Measurements from ENCODE around the gene PSENEN.

PSENEN gene

DNA sequence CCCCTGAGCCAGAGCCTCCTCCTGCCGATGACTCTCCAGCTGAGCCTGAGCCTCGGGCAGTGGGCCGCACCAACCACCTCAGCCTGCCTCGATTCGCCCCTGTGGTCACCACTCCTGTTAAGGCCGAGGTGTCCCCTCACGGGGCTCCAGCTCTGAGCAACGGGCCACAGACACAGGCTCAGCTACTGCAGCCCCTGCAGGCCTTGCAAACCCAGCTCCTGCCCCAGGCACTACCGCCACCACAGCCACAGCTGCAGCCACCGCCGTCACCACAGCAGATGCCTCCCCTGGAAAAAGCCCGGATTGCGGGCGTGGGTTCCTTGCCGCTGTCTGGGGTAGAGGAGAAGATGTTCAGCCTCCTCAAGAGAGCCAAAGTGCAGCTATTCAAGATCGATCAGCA, 24.1 kb upstream of the PSENEN start:
- Histone ChIP-seq H3K23ac (ENCODE audit: low read length in 2 of 2) (peak overlapping the region in 1 of 2 experiments; percentile 92), H2AK5ac (ENCODE audit: low read length, severe bottlenecking) (no peak overlapping the region), H2BK5ac (ENCODE audit: low read depth, low read length, poor library complexity, severe bottlenecking) (no peak overlapping the region), H2AFZ (ENCODE audit: low read depth, low read length) (no peak overlapping the region), H3K27me3 (ENCODE audit: control insufficient read depth in 1 of 2, insufficient read depth in 1 of 2, low read length in 2 of 2) (no peaks in the 10 kb centered on the region), H3K36me3 (ENCODE audit: control insufficient read depth in 1 of 2, insufficient read depth in 2 of 2, low read depth in 1 of 2, low read length in 2 of 2) (peaks cover 58 to 69% of the 10 kb centered on the region in 2 experiments), H3K9me3 (ENCODE audit: control insufficient read depth, low read length) (no peaks in the 10 kb centered on the region), H3K27ac (ENCODE audit: low read length, poor library complexity, severe bottlenecking) (no peak overlapping the region), H3K4ac (ENCODE audit: low read depth in 1 of 2, low read length in 2 of 2) (no peak overlapping the region), H3K79me1 (replicated peaks; ENCODE audit: low read length, poor library complexity, severe bottlenecking) (peaks cover 44% of the 10 kb centered on the region), H3K14ac (ENCODE audit: low read length in 2 of 2) (no peak overlapping the region), H3K18ac (ENCODE audit: low read depth in 1 of 2, low read length in 2 of 2) (no peak overlapping the region), H4K91ac (ENCODE audit: low read length) (no peak overlapping the region), H3K9ac (ENCODE audit: low read length) (no peak overlapping the region), H4K8ac (ENCODE audit: low read length) (no peak overlapping the region), H2BK12ac (ENCODE audit: low read length in 2 of 2) (no peak overlapping the region), H2BK120ac (ENCODE audit: low read depth, low read length) (no peak overlapping the region), H3K4me2 (ENCODE audit: low read length, poor library complexity, severe bottlenecking) (no peak overlapping the region), H3K4me3 (ENCODE audit: insufficient read depth in 1 of 2, low read depth in 1 of 2, low read length in 2 of 2) (no peak overlapping the region), H2BK15ac (ENCODE audit: low read depth, poor library complexity, severe bottlenecking) (no peak overlapping the region), H3K4me1 (ENCODE audit: control insufficient read depth, insufficient read depth, low read depth, low read length) (peaks cover 15% of the 10 kb centered on the region)
- WGBS = 95% methylated on average over 16 of the region's 16 CpGs
- no peak for DNase-seq

GRCh38 chr19:35722461-35722860, 23.0 kb upstream of the PSENEN start:
- Histone ChIP-seq H2BK15ac (ENCODE audit: low read depth, poor library complexity, severe bottlenecking) (no peak overlapping the region), H3K4me1 (ENCODE audit: control insufficient read depth, insufficient read depth, low read depth, low read length) (peaks cover 11% of the 10 kb centered on the region), H3K18ac (ENCODE audit: low read depth in 1 of 2, low read length in 2 of 2) (no peak overlapping the region), H3K23ac (ENCODE audit: low read length in 2 of 2) (no peak overlapping the region), H3K79me1 (replicated peaks; ENCODE audit: low read length, poor library complexity, severe bottlenecking) (peaks cover 50% of the 10 kb centered on the region), H2AFZ (ENCODE audit: low read depth, low read length) (no peak overlapping the region), H3K27ac (ENCODE audit: low read length, poor library complexity, severe bottlenecking) (no peak overlapping the region), H4K91ac (ENCODE audit: low read length) (peak overlapping the region; percentile 28), H2BK5ac (ENCODE audit: low read depth, low read length, poor library complexity, severe bottlenecking) (no peak overlapping the region), H3K4me3 (ENCODE audit: insufficient read depth in 1 of 2, low read depth in 1 of 2, low read length in 2 of 2) (no peak overlapping the region), H3K4ac (ENCODE audit: low read depth in 1 of 2, low read length in 2 of 2) (peak overlapping the region in 1 of 2 experiments; percentile 9), H2BK120ac (ENCODE audit: low read depth, low read length) (no peak overlapping the region), H3K9ac (ENCODE audit: low read length) (no peak overlapping the region), H2AK5ac (ENCODE audit: low read length, severe bottlenecking) (no peak overlapping the region), H2BK12ac (ENCODE audit: low read length in 2 of 2) (no peak overlapping the region), H3K36me3 (ENCODE audit: control insufficient read depth in 1 of 2, insufficient read depth in 2 of 2, low read depth in 1 of 2, low read length in 2 of 2) (peaks cover 68 to 79% of the 10 kb centered on the region in 2 experiments), H3K4me2 (ENCODE audit: low read length, poor library complexity, severe bottlenecking) (no peak overlapping the region), H4K8ac (ENCODE audit: low read length) (no peak overlapping the region), H3K14ac (ENCODE audit: low read length in 2 of 2) (no peak overlapping the region), H3K27me3 (ENCODE audit: control insufficient read depth in 1 of 2, insufficient read depth in 1 of 2, low read length in 2 of 2) (no peaks in the 10 kb centered on the region), H3K9me3 (ENCODE audit: control insufficient read depth, low read length) (no peaks in the 10 kb centered on the region)
- 97% methylated on average over 14 of the region's 14 CpGs for WGBS
- no peak for DNase-seq

- no peak overlapping the region for H3K9ac ChIP-seq (ENCODE audit: low read length)
- H3K4me2 ChIP-seq (ENCODE audit: low read length, poor library complexity, severe bottlenecking) = no peak overlapping the region
- 98% methylated on average over 13 of the region's 16 CpGs for WGBS
- H2AFZ ChIP-seq (ENCODE audit: low read depth, low read length) = no peak overlapping the region
- no peak overlapping the region for H2AK5ac ChIP-seq (ENCODE audit: low read length, severe bottlenecking)
- peaks cover 53% of the 10 kb centered on the region for H3K79me1 ChIP-seq (replicated peaks; ENCODE audit: low read length, poor library complexity, severe bottlenecking)
- H2BK5ac ChIP-seq (ENCODE audit: low read depth, low read length, poor library complexity, severe bottlenecking) = no peak overlapping the region
- H3K36me3 ChIP-seq (ENCODE audit: control insufficient read depth in 1 of 2, insufficient read depth in 2 of 2, low read depth in 1 of 2, low read length in 2 of 2) = peaks cover 72 to 83% of the 10 kb centered on the region in 2 experiments
- H2BK120ac ChIP-seq (ENCODE audit: low read depth, low read length) = no peak overlapping the region
- H2BK15ac ChIP-seq (ENCODE audit: low read depth, poor library complexity, severe bottlenecking) = no peak overlapping the region
- H4K8ac ChIP-seq (ENCODE audit: low read length) = no peak overlapping the region
- H2BK12ac ChIP-seq (ENCODE audit: low read length in 2 of 2) = no peak overlapping the region
- no peak overlapping the region for H3K4me3 ChIP-seq (ENCODE audit: insufficient read depth in 1 of 2, low read depth in 1 of 2, low read length in 2 of 2)
- no peak overlapping the region for H3K23ac ChIP-seq (ENCODE audit: low read length in 2 of 2)
- H3K9me3 ChIP-seq (ENCODE audit: control insufficient read depth, low read length) = no peaks in the 10 kb centered on the region
- no peak overlapping the region for H3K27ac ChIP-seq (ENCODE audit: low read length, poor library complexity, severe bottlenecking)
- no peak overlapping the region for H3K4ac ChIP-seq (ENCODE audit: low read depth in 1 of 2, low read length in 2 of 2)
- no peak for DNase-seq
- H4K91ac ChIP-seq (ENCODE audit: low read length) = no peak overlapping the region
- peaks cover 11% of the 10 kb centered on the region for H3K4me1 ChIP-seq (ENCODE audit: control insufficient read depth, insufficient read depth, low read depth, low read length)
- H3K18ac ChIP-seq (ENCODE audit: low read depth in 1 of 2, low read length in 2 of 2) = no peak overlapping the region
- no peaks in the 10 kb centered on the region for H3K27me3 ChIP-seq (ENCODE audit: control insufficient read depth in 1 of 2, insufficient read depth in 1 of 2, low read length in 2 of 2)
- no peak overlapping the region for H3K14ac ChIP-seq (ENCODE audit: low read length in 2 of 2)
Measured at GRCh38 chr19:35722897-35723296, 22.6 kb upstream of the PSENEN start.

GRCh38 chr19:35723671-35724070, 21.8 kb upstream of the PSENEN start:
- Histone ChIP-seq H3K9me3 (ENCODE audit: control insufficient read depth, low read length) (no peaks in the 10 kb centered on the region), H3K27me3 (ENCODE audit: control insufficient read depth in 1 of 2, insufficient read depth in 1 of 2, low read length in 2 of 2) (no peaks in the 10 kb centered on the region), H2BK120ac (ENCODE audit: low read depth, low read length) (no peak overlapping the region), H3K4me1 (ENCODE audit: control insufficient read depth, insufficient read depth, low read depth, low read length) (peaks cover 11% of the 10 kb centered on the region), H3K79me1 (replicated peaks; ENCODE audit: low read length, poor library complexity, severe bottlenecking) (peaks cover 57% of the 10 kb centered on the region), H2AK5ac (ENCODE audit: low read length, severe bottlenecking) (no peak overlapping the region), H3K18ac (ENCODE audit: low read depth in 1 of 2, low read length in 2 of 2) (no peak overlapping the region), H3K36me3 (ENCODE audit: control insufficient read depth in 1 of 2, insufficient read depth in 2 of 2, low read depth in 1 of 2, low read length in 2 of 2) (peaks cover 80 to 91% of the 10 kb centered on the region in 2 experiments), H3K27ac (ENCODE audit: low read length, poor library complexity, severe bottlenecking) (no peak overlapping the region), H4K8ac (ENCODE audit: low read length) (no peak overlapping the region), H3K4me2 (ENCODE audit: low read length, poor library complexity, severe bottlenecking) (no peak overlapping the region), H4K91ac (ENCODE audit: low read length) (no peak overlapping the region), H3K9ac (ENCODE audit: low read length) (no peak overlapping the region), H3K23ac (ENCODE audit: low read length in 2 of 2) (no peak overlapping the region), H2BK15ac (ENCODE audit: low read depth, poor library complexity, severe bottlenecking) (no peak overlapping the region), H2AFZ (ENCODE audit: low read depth, low read length) (no peak overlapping the region), H2BK12ac (ENCODE audit: low read length in 2 of 2) (no peak overlapping the region), H2BK5ac (ENCODE audit: low read depth, low read length, poor library complexity, severe bottlenecking) (no peak overlapping the region), H3K4ac (ENCODE audit: low read depth in 1 of 2, low read length in 2 of 2) (no peak overlapping the region), H3K14ac (ENCODE audit: low read length in 2 of 2) (no peak overlapping the region), H3K4me3 (ENCODE audit: insufficient read depth in 1 of 2, low read depth in 1 of 2, low read length in 2 of 2) (no peak overlapping the region)
- no peak for DNase-seq
- 98% methylated on average over 24 of the region's 24 CpGs for WGBS

Measured in mesenchymal stem cell (in vitro differentiated cells and primary cell).